ENCODE data around the gene C19orf53.

GRCh38 chr19:13821292-13821691 is 47.0 kb downstream of the C19orf53 start:
- TF ChIP-seq CTCF (IDR thresholded peaks at IDR 0.05) (no peak), POLR2A (IDR thresholded peaks at IDR 0.05) (no peak)

Measured in esophagus squamous epithelium (tissue), 4 donors.